ENCODE data around the gene RALGAPA2.

RALGAPA2 gene

GRCh38 chr20:20436689-20437088 lies 275.8 kb downstream of the RALGAPA2 start:
- no peak for DNase-seq (ENCODE audit: low read depth, low spot score)

- no peak for DNase-seq (ENCODE audit: low read depth, low spot score)
Observed at GRCh38 chr20:20435453-20435852, 277.0 kb downstream of the RALGAPA2 start.

GRCh38 chr20:20432618-20433286 lies 279.7 kb downstream of the RALGAPA2 start:
- DNase-seq (ENCODE audit: low read depth, low spot score) = no peak

- DNase-seq (ENCODE audit: low read depth, low spot score) = no peak
Observed at GRCh38 chr20:20430066-20430465, 282.4 kb downstream of the RALGAPA2 start.

GRCh38 chr20:20428067-20428466 lies 284.4 kb downstream of the RALGAPA2 start:
- no peak for DNase-seq (ENCODE audit: low read depth, low spot score)

GRCh38 chr20:20427227-20427864 lies 285.1 kb downstream of the RALGAPA2 start:
- no peak for DNase-seq (ENCODE audit: low read depth, low spot score)

GRCh38 chr20:20426655-20426907 lies 285.9 kb downstream of the RALGAPA2 start:
- no peak for DNase-seq (ENCODE audit: low read depth, low spot score)

GRCh38 chr20:20425823-20426654 lies 286.4 kb downstream of the RALGAPA2 start:
- no peak for DNase-seq (ENCODE audit: low read depth, low spot score)

GRCh38 chr20:20423117-20423516 lies 289.3 kb downstream of the RALGAPA2 start:
- DNase-seq (ENCODE audit: low read depth, low spot score) = no peak

- no peak for DNase-seq (ENCODE audit: low read depth, low spot score)
Observed at GRCh38 chr20:20417876-20418676, 294.4 kb downstream of the RALGAPA2 start.

GRCh38 chr20:20415321-20415720 lies 297.1 kb downstream of the RALGAPA2 start:
- DNase-seq (ENCODE audit: low read depth, low spot score) = no peak

GRCh38 chr20:20414640-20415220 lies 297.7 kb downstream of the RALGAPA2 start:
- no peak for DNase-seq (ENCODE audit: low read depth, low spot score)

- DNase-seq (ENCODE audit: low read depth, low spot score) = no peak
Observed at GRCh38 chr20:20413810-20414281, 298.6 kb downstream of the RALGAPA2 start.

GRCh38 chr20:20412750-20413149 lies 299.7 kb downstream of the RALGAPA2 start:
- DNase-seq (ENCODE audit: low read depth, low spot score) = no peak

- no peak for DNase-seq (ENCODE audit: low read depth, low spot score)
Observed at GRCh38 chr20:20411836-20412235, 300.6 kb downstream of the RALGAPA2 start.

GRCh38 chr20:20411402-20411801 lies 301.0 kb downstream of the RALGAPA2 start:
- no peak for DNase-seq (ENCODE audit: low read depth, low spot score)

- no peak for DNase-seq (ENCODE audit: low read depth, low spot score)
Observed at GRCh38 chr20:20410678-20411077, 301.8 kb downstream of the RALGAPA2 start.

- DNase-seq (ENCODE audit: low read depth, low spot score) = no peak
Observed at GRCh38 chr20:20409331-20409730, 303.1 kb downstream of the RALGAPA2 start.

- DNase-seq (ENCODE audit: low read depth, low spot score) = no peak
Observed at GRCh38 chr20:20407891-20408805, 304.3 kb downstream of the RALGAPA2 start.

- DNase-seq (ENCODE audit: low read depth, low spot score) = no peak
Observed at GRCh38 chr20:20406306-20406705, 306.1 kb downstream of the RALGAPA2 start.

Data from smooth muscle cell of the brain vasculature (primary cell).